HG03457 (cell line): ENCODE measurements around the gene ADH6.
"Not testable (repeated sequence)": the region's sequence is repeated elsewhere in the genome, so short reads cannot be mapped to it uniquely, and the experiment has no call there.

Source experiments
- ATAC-seq: cut with Tn5 transposase; IDR thresholded peaks from one replicate; pipeline ENCODE4 v1.9.1; 2021; ENCODE audit warnings: moderate number of reproducible peaks; ENCODE audit not compliant: unreplicated experiment

ADH6 gene

GRCh38 chr4:99219072-99219471, at the start of gene ADH6:
TSS of gene ADH6 (minus strand) at chr4:99219246. CDS start at chr4:99219152, 94 bp downstream.
- no peak for ATAC-seq

- no peak for ATAC-seq
Measured at GRCh38 chr4:99264927-99265326, 45.9 kb upstream of the ADH6 start.

GRCh38 chr4:99252746-99253145, 33.7 kb upstream of the ADH6 start:
- no peak for ATAC-seq

DNA sequence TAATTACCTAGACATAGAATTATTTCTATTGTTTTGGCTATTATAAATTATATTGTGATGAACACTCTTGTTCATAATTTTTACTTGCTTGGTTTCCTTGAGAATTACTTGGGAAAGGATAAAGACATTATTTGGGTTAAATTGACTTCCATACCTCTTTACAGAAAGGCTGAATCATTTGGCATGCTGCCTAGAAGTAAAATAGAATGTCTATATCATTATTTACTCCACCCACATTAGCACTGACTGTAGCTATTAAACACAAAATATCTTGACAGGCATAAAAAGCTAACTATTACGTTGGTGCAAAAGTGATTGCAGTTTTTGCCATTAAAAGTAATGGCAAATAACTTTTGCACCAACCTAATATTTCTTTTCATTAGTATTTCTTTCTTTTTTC, 29.7 kb upstream of the ADH6 start:
- no peak for ATAC-seq

DNA sequence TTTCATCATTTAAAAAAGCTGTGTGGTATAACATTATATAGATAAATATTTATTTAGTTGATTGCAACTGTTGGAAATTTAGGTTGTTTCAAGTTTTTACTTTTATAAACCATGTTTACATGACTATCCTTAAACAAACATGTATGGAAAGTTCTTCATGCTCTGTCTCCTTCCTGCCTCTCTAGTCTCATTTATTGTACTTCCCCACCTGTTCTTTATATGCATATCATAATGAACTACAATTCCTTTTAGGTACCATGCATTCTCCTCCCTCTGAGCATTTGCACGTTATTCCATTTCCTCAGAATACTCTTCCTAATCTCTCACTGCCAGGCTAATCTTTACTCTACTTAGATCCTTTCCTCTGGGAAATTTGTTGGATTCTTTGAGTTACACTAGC, 16.9 kb upstream of the ADH6 start:
- ATAC-seq = no peak

DNA sequence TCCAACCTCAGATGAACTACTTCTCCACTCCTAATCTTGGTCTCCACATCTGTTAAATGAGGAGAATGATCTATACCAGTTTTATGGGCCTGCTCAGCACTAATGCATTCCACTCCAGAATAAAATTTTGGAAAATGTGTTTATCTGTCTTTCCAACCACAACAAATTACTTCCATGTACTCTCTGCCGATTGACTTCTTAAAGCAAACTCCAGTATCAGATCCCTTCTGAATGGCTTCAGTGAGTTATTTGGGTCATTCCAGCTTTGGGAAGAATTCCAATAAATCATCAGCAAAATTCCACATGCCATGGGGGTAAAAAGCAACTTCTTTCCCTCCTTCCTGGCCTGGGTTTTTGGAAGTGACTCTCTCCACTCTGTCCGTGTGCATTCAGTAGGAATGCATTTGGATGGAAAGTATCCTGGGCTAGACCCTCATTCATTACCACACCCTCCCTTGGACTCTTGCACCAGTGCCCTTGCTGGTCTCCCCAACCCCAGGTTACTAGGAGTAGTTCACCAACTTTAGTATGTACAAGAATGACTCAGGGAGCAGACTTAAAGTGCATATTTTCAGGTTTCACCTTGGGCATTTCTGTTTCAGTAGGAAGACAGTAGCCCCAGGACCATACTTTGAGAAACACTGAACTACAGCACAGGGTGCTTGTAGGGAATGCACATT, 15.4 kb upstream of the ADH6 start:
- no peak for ATAC-seq

DNA sequence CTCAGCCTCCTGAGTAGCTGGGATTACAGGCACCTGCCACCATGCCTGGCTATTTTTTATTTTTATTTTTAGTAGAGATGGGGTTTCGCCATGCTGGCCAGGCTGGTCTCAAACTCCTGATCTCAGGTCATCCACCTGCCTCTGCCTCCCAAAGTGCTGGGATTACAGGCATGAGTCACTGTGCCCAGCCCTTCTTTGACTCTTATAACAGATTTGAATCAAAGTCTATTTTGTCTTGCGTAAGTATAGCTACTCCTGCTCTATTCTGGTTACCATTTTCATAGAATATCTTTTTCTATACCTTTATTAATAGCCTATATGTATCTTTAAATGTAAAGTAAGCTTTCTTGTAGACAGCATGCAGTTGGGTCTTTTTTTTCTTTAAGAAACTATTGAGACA, 14.4 kb upstream of the ADH6 start:
- ATAC-seq = not testable (repeated sequence)

DNA sequence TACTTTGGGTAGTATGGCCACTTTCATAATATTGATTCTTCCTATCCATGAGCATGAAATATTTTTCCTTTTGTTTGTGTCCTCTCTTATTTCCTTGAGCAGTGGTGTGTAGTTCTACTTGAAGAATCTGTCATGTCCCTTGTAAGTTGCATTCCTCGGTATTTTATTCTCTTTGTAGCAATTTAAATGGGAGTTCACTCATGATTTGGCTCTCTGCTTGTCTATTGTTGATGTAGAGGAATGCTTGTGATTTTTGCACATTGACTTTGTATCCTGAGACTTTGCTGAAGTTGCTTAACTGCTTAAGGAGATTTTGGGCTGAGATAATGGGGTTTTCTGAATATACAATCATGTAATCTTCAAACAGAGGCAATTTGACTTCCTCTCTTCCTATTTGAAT, 9.7 kb upstream of the ADH6 start:
- ATAC-seq = not testable (repeated sequence)

- not testable (repeated sequence) for ATAC-seq
Measured at GRCh38 chr4:99227646-99228045, 8.6 kb upstream of the ADH6 start.

DNA sequence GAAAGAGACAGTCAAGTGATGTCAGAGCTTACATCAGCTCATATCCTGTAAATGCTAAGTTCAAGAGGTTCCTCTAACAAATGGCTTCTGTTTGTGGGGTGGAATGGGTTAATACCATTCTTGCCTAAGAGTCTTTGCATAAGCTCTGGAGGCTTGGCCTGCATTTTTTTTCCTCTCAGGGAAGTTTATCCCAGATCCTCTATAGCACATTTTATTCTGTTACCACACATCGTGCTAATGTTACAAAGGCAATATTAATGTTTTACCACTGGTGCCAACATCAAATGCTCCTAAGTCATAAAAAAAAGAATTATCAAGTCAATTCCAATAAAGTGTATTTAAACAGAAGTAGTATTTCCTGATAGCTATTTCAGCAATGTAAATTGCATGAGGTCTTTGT, 2.9 kb upstream of the ADH6 start:
- ATAC-seq = no peak

GRCh38 chr4:99219479-99219878, 433 bp upstream of the ADH6 start:
- no peak for ATAC-seq

- no peak for ATAC-seq
Measured at GRCh38 chr4:99215521-99215920, 3.5 kb downstream of the ADH6 start.

DNA sequence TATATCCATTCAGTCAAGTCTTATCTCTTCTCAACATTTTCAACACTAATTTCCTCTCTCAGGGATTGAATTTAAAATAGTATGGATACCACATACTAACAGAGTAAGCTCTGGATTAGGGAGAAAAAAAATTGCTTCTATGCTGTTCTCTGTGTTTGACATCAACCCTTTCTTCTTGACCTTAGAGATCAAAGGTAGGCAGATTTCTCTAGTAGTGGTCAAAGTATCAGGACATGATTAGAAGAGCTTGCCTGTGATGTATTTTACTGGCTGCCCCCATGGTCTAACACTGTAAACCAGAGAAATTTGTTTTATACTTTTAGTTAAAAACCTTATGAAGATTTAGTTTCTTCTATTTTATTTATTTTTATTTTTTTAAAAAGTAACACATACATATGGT, 8.3 kb downstream of the ADH6 start:
- no peak for ATAC-seq

DNA sequence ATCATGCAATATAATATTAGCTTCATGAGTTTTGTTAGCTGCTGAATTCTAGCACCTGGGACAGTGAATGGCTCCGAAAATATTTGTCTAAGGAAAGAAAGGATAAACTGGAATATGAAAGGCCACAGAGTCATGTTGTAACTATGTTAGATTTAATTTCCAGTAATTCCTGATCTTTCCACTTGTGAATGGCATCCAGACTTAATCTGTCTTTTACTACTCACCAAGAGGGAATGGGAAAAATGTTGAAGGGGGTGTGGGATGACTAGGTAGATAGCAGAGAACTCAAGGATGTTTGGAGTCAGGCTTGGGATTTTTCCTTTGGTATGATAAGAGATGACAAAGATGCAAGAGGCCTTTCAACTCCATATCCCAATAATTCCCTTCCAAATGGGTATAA, 9.4 kb downstream of the ADH6 start:
- ATAC-seq = no peak

DNA sequence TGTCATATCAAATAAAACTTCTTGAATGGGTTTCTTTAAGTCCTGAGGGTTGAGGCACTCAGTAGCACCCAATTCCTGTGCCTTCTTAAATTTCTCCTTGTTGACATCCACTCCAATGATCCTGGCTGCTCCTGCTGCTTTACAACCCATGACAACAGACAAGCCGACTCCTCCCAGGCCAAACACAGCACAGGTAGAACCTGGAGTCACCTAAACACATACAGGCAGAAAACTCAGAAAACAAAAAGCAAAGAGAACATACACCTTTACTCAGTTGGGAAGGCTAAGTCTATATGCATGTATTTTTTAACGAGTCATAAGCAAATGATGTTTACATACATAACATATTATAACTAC, 10.3 kb downstream of the ADH6 start:
- ATAC-seq = no peak

DNA sequence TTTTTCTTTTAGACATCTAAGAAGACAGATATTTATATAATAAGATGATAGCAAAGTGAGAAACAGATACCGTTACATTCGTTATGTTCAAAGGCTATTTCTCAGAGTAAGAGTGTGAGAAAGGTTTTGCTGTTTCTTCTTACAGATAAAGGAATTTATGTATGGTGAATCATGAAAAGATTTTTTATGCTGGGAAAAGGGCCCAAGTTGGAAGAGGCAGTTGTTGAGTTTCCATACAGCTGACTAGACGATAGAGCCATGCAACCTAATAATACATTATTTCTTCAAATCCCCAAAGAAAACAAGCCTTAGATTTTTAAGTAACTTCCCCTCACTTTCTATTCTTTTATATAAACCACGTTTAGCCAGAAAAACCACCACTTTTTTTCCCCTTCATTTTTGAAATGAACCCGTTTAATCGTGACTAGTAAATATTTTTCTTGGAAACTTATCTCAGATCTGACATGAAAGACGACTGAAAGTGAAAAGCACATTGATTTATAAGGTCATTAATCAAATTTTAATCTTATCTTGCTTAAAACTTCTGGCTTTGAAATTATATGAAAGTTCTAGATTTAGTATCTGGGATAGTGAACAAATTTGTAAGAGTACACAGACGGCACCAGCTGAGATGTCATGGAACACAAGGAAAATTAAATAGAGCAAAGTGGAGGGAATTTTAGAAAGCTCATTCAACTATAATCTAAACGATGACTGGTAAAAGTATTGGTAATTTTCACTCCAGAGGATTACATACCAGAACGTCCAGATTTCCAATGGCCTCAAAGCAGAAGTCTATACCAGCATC, 10.9 kb downstream of the ADH6 start:
- ATAC-seq = no peak

DNA sequence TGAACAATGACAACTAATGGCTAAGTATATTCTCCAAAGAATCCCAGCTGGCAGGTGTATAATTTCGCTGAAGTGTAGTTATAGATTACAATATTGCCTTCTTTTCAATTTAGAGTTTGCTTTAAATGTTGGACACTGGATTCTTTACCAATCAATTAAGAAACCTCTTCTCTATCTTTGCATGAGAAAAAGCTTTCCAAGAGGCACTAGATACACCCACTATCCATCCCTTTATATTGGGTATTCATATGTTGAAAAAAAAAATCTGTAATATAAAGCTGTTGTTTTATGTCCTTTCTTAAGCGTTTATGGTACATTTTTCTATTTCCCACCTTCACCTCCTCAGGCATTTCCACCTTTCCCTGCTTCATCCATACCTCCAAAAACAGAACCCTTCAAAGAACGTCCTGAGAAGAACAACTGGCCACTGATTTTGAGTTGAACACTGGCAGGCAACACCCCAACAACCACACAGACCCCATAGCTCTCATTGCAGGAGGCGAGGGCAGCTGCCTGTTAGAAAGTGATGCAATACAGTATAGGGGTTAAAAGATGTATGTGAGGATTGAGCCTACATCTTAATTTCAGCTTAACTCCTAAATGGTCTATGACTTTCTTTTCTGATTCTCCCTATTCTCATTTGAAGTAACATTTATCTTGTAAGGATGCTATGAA, 11.8 kb downstream of the ADH6 start:
- ATAC-seq = no peak

DNA sequence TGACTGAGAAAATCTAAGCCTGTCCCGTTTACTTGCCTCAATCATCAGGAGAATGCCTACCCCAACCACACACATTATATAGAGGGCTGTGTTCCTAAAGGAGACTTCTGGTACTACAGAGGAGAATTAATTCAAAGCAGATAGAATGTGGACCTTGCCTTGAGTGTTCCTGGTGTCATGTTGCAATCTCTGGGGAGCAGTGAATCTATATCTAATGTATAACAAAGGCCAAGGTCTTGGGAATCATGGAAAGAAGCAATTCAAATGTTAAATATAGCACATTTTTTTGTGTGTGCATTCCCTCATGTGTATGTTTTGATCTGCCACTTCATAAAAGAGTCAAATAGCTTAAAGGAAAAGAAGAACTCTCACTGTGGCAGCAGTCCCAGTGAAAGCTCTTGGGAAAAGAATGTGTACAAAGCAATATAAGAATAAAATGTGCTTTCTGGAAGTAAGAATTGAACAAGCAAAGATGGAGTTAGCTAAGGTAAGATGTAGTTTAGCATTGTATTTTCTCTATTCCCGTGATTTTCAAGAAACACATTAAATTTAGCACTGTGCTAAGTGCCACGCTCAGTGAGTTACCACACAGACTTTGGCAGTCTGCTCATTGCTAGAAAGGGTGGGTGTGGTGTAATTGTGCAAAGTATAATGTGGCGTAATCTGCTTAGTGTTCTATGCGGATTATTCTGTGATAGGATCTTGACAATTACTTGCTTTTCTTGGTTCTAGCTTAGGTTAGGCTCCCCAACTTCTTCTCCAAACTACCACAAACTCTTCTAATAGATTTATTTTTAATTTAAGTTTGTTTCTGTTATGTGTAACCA, 13.7 kb downstream of the ADH6 start:
- no peak for ATAC-seq

- ATAC-seq = no peak
Measured at GRCh38 chr4:99202536-99202935, 16.5 kb downstream of the ADH6 start.

DNA sequence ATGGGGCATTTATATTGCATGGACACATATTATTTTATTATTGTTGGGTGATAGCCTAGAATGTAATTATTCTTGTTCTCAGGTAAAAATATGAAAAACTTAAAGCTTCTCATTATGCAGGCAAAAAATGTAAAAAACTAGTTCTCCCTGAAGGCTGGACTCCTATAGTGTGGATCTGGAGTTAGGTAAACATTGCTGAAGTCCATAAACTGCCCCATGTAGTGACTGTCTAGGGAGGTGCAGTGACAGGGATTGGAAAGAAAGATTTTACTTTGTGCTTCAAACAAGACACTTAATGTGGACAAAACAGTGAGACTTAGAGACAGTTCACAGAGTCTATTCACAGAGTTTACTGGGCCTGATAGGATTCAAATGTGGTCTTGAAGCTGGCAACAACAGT, 17.0 kb downstream of the ADH6 start:
- ATAC-seq = no peak

GRCh38 chr4:99201690-99202089, 17.4 kb downstream of the ADH6 start:
- no peak for ATAC-seq
